ENCODE data around the gene RHOBTB3. TPM values are rescaled to one million over a fixed set of nuclear protein-coding genes. Genes with fewer than 3 reads are reported as not detected.

Gene RHOBTB3
- total and polyA plus RNA-seq, 10 of the 15 experiments (the other 5 are each of a cell fraction or from before 2014, with no cell fraction given), result 3.6 to 42.8 (median 8.4) TPM

- peak; percentile 38 for TF ChIP-seq ZNF687 (IDR thresholded peaks at IDR 0.05)
- no peak for TF ChIP-seq SMARCA5 (IDR thresholded peaks at IDR 0.05)
- no peak; the same call in 1 of the 2 replicates for TF ChIP-seq IKZF1 (conservative IDR thresholded peaks at IDR 0.05)
- TF ChIP-seq PAX8 (IDR thresholded peaks at IDR 0.05), result no peak
- TF ChIP-seq MAX (IDR thresholded peaks at IDR 0.05; ENCODE audit: low read depth, low read length), result 0 out of 2 replicates have a peak, but pooled peaks have one; percentile 5
- no peak for TF ChIP-seq MEF2A (IDR thresholded peaks at IDR 0.05; ENCODE audit: insufficient read depth, low read depth, low read length)
- TF ChIP-seq RB1 (IDR thresholded peaks at IDR 0.05; ENCODE audit: borderline replicate concordance), result no peak
- no peak for TF ChIP-seq TARDBP (IDR thresholded peaks at IDR 0.05; ENCODE audit: borderline replicate concordance)
- TF ChIP-seq BHLHE40 (IDR thresholded peaks at IDR 0.05; ENCODE audit: borderline replicate concordance in 1 of 2, low read depth in 2 of 2, low read length in 1 of 2), result 0 out of 4 replicates have a peak, but pooled peaks of 1 of the 2 experiments have one; percentile 6
- no peak for TF ChIP-seq YY1 (IDR thresholded peaks at IDR 0.05; ENCODE audit: low read depth, low read length)
Measured at GRCh38 chr5:95727764-95728191, 3.4 kb upstream of the RHOBTB3 start (continued).
